ENCODE measurements around the gene C17orf107. TPM values are rescaled to one million over a fixed set of nuclear protein-coding genes. Genes with fewer than 3 reads are reported as not detected.
A peak's percentile ranks its signal among the peaks of the same experiment; 100 is the strongest.

C17orf107 gene
- total RNA-seq, 1 donor from 2014 or later, result 3.0 TPM

DNA sequence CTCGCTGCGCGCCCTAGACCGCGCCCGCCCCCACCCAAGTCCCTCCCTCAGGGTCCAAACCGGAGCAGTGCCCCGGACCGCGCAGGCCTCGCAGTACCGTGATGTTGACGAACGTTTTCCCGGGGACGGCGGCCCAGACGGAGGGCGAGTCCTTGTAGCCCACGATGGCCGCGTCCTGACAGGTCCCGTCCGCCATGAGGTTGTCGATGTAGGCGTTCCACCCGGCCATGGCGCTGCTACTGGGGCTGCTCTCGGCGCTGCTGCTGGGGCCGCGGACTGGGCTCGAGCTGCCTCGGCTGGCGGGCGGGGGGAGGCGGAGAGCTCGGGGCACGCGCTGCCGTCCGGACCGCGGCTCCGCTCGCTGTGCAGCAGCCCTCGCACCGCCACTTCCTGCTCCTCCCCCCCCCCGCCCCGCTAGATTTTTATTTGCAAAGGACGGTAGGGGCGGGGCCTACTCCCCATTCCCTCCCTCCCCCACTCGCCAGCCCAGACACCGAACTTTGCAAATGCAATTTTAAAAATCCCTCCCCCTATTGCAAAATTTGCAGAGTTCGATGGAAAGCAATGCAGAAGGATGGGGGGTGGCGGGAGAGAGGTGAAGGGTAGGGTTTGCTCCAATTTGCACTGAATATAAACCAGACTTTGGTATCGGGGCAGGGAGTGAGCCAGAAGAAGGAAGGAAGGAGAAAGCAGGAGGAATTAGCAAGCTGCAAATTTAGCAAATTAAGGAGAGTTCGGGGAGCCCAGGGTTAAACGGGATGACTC is 49.0 kb downstream of the C17orf107 start, which contains the start of gene PFN1:
Gene PFN1, minus strand, starts transcription at position 365 of the 765 bp plus-strand sequence. Its CDS starts 136 bp downstream, at position 229.
- peak; percentile 93 for DNase-seq (ENCODE audit: low spot score)

DNA sequence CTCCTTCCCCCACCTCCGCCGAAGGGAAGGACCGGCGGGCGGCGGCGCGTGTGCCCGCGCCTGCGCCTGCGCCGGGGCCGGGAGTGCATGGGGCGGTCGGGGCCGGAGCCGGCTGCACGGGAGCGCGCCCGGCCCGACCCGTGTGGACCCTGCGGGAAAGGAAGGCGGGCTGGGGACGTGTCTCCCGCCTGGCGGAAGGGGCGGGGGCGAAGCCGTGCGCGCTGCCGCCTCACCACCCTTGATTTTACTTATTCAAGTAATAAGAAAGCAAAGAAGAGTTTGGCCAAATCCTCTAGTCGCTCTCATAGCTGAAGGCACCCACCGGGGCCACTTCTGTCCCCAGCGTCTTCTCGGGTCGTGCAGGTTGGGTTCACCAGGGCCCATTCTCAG is 49.6 kb downstream of the C17orf107 start:
- DNase-seq (ENCODE audit: low spot score), result peak; percentile 94

GRCh38 chr17:4949321-4950074 is 50.2 kb downstream of the C17orf107 start:
- peak; percentile 93 for DNase-seq (ENCODE audit: low spot score)

DNA sequence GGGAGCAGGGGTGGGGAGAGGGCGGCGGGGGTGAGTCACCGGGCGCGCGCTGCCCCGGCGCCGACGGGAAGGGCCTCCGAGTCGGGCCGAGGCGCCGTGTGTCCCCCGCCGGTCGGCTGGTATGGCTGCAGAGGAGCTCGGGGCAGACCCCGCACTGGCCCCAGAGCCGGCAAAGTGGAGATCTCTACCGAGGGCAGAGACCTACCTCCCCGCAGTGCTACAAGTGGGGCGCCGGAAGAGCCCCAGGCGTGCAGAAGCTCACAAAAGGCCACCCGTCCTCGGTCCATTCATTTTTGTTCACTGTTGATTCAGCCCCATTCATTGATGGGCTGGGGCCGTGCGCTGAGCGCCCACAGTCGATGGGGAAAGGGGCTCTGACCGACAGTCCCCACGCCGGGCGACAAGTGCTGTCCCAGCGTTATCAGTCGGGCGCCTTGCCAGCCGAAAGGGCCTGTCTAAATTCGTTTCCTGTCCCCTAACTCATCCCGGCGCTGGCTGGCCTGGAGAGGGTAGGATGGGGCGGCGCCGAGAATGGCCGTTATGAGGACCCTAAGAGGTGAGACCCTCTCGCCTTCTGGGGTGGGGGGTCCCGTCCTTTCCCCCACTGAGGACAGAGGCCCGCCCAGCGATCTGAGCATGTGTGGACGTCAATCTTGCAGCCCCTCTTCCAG is 50.9 kb downstream of the C17orf107 start:
- DNase-seq (ENCODE audit: low spot score), result no peak

DNA sequence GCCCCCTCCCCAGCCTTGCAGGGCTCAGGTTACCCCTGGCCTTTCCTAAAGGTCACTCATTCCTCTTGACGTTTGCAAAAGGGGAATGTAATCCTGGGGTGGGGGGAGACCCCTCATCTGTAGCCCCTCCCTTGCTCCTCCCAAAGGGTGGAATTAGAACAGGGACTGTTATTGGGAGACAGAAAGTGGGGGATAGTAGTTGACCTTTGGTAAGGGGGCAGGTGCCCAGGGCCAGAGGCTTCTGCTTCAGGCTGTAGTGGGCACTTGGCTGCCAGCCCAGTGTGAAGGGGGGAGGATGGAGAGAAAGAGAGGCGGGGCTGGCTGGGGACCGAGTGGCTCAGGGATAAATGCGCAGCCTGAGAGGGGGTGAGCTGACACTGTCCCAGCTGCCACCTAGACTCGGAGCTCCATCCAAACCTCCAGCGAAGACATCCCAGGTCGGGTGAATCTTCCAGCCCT is 51.4 kb downstream of the C17orf107 start, which contains the start of gene ENO3:
Gene ENO3, plus strand, starts transcription at position 374 of the 459 bp plus-strand sequence. CDS start 711 bp downstream, outside the sequence.
- DNase-seq (ENCODE audit: low spot score), result no peak

- no peak for DNase-seq (ENCODE audit: low spot score)
Observed at GRCh38 chr17:4951486-4951885, 52.1 kb downstream of the C17orf107 start.

Other genes with a start within 250 kb of the C17orf107 start
- 29.3 TPM for gene PELP1, start 195.4 kb upstream of the C17orf107 start, total RNA-seq
- gene ARRB2, start 188.9 kb upstream of the C17orf107 start, total RNA-seq, result 131 TPM
- 16.1 TPM for gene MED11, start 168.1 kb upstream of the C17orf107 start, total RNA-seq
- gene ZMYND15, start 159.7 kb upstream of the C17orf107 start, total RNA-seq, result 2.9 TPM
- 51.3 TPM for gene CXCL16, start 159.6 kb upstream of the C17orf107 start, total RNA-seq
- gene TM4SF5, start 127.7 kb upstream of the C17orf107 start, total RNA-seq, result not detected
- gene VMO1, start 113.2 kb upstream of the C17orf107 start, total RNA-seq, result 6.9 TPM
- gene GLTPD2, start 110.6 kb upstream of the C17orf107 start, total RNA-seq, result not detected
- gene PSMB6, start 103.4 kb upstream of the C17orf107 start, total RNA-seq, result 109 TPM
- 22.8 TPM for gene PLD2, start 92.4 kb upstream of the C17orf107 start, total RNA-seq
- gene MINK1, start 66.2 kb upstream of the C17orf107 start, total RNA-seq, result 60.3 TPM
- gene CHRNE, start 3.6 kb downstream of the C17orf107 start, total RNA-seq, result 1.6 TPM
- gene GP1BA, start 32.7 kb downstream of the C17orf107 start, total RNA-seq, result not detected
- 50.0 TPM for gene SLC25A11, start 40.5 kb downstream of the C17orf107 start, total RNA-seq
- 63.3 TPM for gene RNF167, start 40.7 kb downstream of the C17orf107 start, total RNA-seq
- 575 TPM for gene PFN1, start 49.0 kb downstream of the C17orf107 start, total RNA-seq
- 4.0 TPM for gene ENO3, start 51.6 kb downstream of the C17orf107 start, total RNA-seq
- 55.5 TPM for gene SPAG7, start 68.3 kb downstream of the C17orf107 start, total RNA-seq
- gene CAMTA2, start 88.1 kb downstream of the C17orf107 start, total RNA-seq, result 53.8 TPM
- 0.71 TPM for gene INCA1, start 98.0 kb downstream of the C17orf107 start, total RNA-seq
- 213 TPM for gene KIF1C, start 98.4 kb downstream of the C17orf107 start, total RNA-seq
- gene SLC52A1, start 135.9 kb downstream of the C17orf107 start, total RNA-seq, result 0.22 TPM
- gene ZFP3, start 178.9 kb downstream of the C17orf107 start, total RNA-seq, result 4.2 TPM
- gene ZNF232, start 212.3 kb downstream of the C17orf107 start, total RNA-seq, result 4.6 TPM
- 0.26 TPM for gene USP6, start 216.5 kb downstream of the C17orf107 start, total RNA-seq

All from mesenteric fat pad (tissue), 1 donor.